Measurements from ENCODE around the gene KCNJ12. TPM values are rescaled to one million over a fixed set of nuclear protein-coding genes. Genes with fewer than 3 reads are reported as not detected.
"Not testable (repeated sequence)": the region's sequence is repeated elsewhere in the genome, so short reads cannot be mapped to it uniquely, and the experiment has no call there.

The KCNJ12 gene
- polyA plus RNA-seq, 6 donors from 2014 or later: not detected

DNA sequence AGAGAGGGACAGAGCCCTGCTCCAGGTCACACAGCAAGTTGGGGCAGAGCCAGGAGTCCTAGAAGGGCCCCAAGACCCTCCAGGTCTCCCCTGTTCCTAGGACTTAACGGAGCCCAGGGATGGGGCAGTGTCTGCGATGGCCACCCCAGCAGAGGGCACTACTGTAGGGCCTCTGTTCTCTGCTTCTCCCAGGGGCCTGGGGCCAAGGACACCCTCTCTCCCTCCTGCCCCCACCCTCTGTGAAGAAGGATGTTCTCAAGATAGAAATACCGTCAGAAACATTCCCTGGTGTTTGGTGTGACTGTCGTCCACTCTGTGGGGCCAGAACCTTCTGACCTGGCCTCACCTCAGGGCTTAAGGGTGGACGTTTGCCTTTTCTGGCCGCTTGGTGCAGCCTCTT, 28.4 kb downstream of the KCNJ12 start:
- not testable (repeated sequence) for DNase-seq; ATAC-seq (ENCODE audit: low read depth in 2 of 2); H3K27ac Mint-ChIP-seq; H3K4me1 Mint-ChIP-seq; H3K27me3 Mint-ChIP-seq; H3K4me3 Mint-ChIP-seq; H3K9me3 Mint-ChIP-seq; H3K36me3 Mint-ChIP-seq

GRCh38 chr17:21404956-21405731, 29.0 kb downstream of the KCNJ12 start:
- H3K27me3 Mint-ChIP-seq; H3K4me1 Mint-ChIP-seq; ATAC-seq (ENCODE audit: low read depth in 2 of 2); H3K36me3 Mint-ChIP-seq; DNase-seq; H3K27ac Mint-ChIP-seq; H3K9me3 Mint-ChIP-seq; H3K4me3 Mint-ChIP-seq: not testable (repeated sequence)

DNA sequence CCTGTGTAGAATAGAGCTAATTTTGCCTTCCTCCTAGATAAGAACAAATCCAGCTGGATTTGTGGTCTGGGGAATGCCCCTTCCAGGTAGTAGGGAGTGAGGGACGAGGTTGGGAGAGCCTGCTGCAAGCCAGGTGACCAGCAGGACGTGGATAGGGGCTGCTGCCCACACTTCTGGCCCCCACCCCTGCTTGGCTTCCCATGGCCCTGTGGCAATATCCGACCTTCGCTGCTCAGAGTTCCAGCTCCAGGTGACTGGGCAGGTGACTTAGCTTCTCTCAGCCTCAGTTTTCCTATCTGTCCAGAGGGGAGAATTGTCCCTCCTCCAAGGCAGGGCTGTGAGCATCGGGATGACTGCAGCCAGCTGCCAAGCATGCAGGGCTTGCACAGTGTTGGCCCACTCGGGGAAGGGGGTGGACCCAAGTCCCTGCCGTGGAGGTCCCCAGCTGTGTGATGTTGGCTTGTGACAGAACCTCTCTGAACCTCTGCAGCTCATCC, 29.8 kb downstream of the KCNJ12 start:
- H3K27me3 Mint-ChIP-seq; ATAC-seq (ENCODE audit: low read depth in 2 of 2); H3K9me3 Mint-ChIP-seq; H3K4me3 Mint-ChIP-seq; DNase-seq; H3K4me1 Mint-ChIP-seq; H3K36me3 Mint-ChIP-seq; H3K27ac Mint-ChIP-seq: not testable (repeated sequence)

- H3K27ac Mint-ChIP-seq: not testable (repeated sequence)
These were observed 30.7 kb downstream of the KCNJ12 start for GRCh38 chr17:21406616-21407404.

DNA sequence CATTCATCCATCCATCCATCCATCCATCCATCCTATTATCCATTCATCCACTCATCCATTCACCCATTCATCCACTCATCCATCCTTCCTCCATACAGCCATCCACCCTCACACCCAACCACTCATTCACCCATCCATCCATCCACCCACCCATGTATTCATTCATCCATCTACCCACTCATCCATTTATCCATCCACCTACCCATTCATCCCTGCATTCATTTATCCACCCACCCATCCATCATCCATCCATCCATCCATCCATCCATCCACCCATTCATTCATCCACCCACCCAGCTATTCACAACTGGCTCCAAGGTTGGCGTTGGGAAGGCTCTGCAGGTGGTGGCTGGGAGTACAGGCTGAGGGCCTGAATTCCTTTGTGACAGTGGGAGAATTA, 31.6 kb downstream of the KCNJ12 start:
- not testable (repeated sequence) for ATAC-seq (ENCODE audit: low read depth in 2 of 2)

More at GRCh38 chr17:21406616-21407404, 30.7 kb downstream of the KCNJ12 start:
- not testable (repeated sequence) for H3K36me3 Mint-ChIP-seq; H3K27me3 Mint-ChIP-seq; ATAC-seq (ENCODE audit: low read depth in 2 of 2); H3K4me1 Mint-ChIP-seq; H3K9me3 Mint-ChIP-seq; DNase-seq; H3K4me3 Mint-ChIP-seq

GRCh38 chr17:21408224-21408623, 32.1 kb downstream of the KCNJ12 start:
- H3K27ac Mint-ChIP-seq; H3K4me1 Mint-ChIP-seq; H3K27me3 Mint-ChIP-seq; ATAC-seq (ENCODE audit: low read depth in 2 of 2); DNase-seq; H3K9me3 Mint-ChIP-seq; H3K36me3 Mint-ChIP-seq; H3K4me3 Mint-ChIP-seq: not testable (repeated sequence)

More for the DNA sequence above, 31.6 kb downstream of the KCNJ12 start:
- H3K27ac Mint-ChIP-seq, H3K4me3 Mint-ChIP-seq, H3K27me3 Mint-ChIP-seq, H3K9me3 Mint-ChIP-seq, H3K4me1 Mint-ChIP-seq, H3K36me3 Mint-ChIP-seq, DNase-seq: not testable (repeated sequence)

- H3K36me3 Mint-ChIP-seq; H3K9me3 Mint-ChIP-seq; H3K4me3 Mint-ChIP-seq; H3K4me1 Mint-ChIP-seq; DNase-seq; H3K27me3 Mint-ChIP-seq; ATAC-seq (ENCODE audit: low read depth in 2 of 2): not testable (repeated sequence)
- peak overlapping the region in 1 of 6 donors; percentile 80 for H3K27ac Mint-ChIP-seq
These were observed 32.7 kb downstream of the KCNJ12 start for GRCh38 chr17:21408766-21409300.

DNA sequence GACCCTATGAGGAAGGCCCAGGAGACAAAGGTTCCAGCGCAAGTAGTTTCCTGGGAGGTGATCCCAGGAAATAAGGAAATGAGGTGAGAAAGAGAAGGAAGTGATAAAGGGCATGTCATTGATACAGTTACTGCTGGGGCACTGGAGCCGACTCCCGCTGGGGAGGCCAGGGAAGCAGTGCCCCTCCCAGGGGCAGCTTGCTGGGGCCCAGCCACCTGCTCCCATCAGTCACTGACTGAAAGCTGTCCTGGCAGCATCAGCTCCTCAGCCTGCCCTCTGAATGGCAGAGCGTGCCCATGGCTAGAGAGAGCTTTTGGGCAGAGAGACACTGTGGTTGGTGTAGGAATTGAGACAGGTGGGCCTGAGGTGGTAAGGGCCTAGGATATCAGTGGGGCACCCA, 33.2 kb downstream of the KCNJ12 start:
- H3K4me1 Mint-ChIP-seq; H3K36me3 Mint-ChIP-seq; ATAC-seq (ENCODE audit: low read depth in 2 of 2); H3K27me3 Mint-ChIP-seq; DNase-seq; H3K9me3 Mint-ChIP-seq; H3K4me3 Mint-ChIP-seq: not testable (repeated sequence)
- H3K27ac Mint-ChIP-seq: peak overlapping the region in 1 of 6 donors; percentile 80

GRCh38 chr17:21409971-21410370, 33.8 kb downstream of the KCNJ12 start:
- H3K4me3 Mint-ChIP-seq; H3K4me1 Mint-ChIP-seq; H3K36me3 Mint-ChIP-seq; H3K9me3 Mint-ChIP-seq; H3K27me3 Mint-ChIP-seq; DNase-seq; H3K27ac Mint-ChIP-seq; ATAC-seq (ENCODE audit: low read depth in 2 of 2): not testable (repeated sequence)

DNA sequence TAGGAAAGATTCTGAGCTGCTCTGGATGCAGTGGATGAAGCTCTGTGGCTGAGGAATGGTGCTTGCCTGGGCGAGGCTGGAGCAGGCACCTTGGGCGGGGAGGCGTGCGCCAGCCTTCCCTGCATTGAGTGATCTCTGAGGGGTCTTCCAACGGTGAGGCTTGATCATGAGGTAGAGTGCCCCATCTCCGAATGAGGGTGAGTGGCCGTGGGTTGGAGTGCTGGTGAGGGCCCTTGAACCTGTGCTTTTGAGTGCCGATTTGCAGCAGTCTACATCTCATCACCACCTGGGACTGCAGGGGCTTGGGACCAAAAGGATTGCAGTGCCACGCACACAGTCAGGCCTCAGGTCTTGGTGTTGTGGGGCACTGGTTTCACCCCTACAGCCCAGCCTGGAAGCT, 34.2 kb downstream of the KCNJ12 start:
- not testable (repeated sequence) for H3K9me3 Mint-ChIP-seq; H3K36me3 Mint-ChIP-seq; DNase-seq; H3K27ac Mint-ChIP-seq; H3K27me3 Mint-ChIP-seq; H3K4me3 Mint-ChIP-seq; H3K4me1 Mint-ChIP-seq; ATAC-seq (ENCODE audit: low read depth in 2 of 2)

DNA sequence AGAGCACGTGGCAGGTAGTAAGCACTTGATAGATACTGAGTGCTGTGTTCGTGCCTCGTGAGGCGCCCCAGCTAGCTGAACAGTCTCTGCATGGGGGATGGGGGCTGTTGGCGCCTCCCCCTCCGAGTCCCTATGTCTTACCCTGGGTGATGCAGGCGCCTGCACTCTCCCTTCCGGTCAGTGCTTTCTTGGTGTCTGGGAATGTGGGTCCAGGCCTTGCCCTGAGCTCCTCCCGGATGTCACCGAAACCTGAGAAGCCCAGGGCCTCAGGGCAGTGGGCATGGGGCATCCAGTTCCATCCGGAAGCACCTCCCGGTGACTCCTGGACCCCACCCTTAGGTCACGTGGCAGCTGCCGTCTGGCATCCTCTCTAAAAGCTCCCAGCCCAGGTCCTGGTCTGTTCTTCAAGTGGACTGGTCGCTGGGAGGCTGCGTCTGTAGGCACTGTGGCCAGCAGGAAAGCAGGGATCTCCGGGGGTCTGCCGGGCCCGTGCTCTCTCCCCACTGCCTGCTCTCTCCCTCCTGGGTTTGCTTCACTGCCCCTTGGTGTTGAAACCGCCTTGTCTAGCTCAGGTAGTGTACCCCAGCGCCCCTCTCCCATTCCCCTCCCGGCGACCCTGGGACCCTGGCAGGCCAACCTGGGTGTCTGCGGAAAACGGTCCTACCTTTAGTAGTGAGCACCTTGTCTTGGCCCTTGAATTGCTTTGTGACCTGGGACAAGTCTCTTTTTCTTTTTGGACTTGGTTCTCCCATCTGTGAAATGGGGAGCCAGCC, 34.9 kb downstream of the KCNJ12 start:
- H3K36me3 Mint-ChIP-seq; ATAC-seq (ENCODE audit: low read depth in 2 of 2): not testable (repeated sequence)

GRCh38 chr17:21411679-21412205, 35.6 kb downstream of the KCNJ12 start:
- not testable (repeated sequence) for ATAC-seq (ENCODE audit: low read depth in 2 of 2); H3K4me1 Mint-ChIP-seq; H3K36me3 Mint-ChIP-seq; H3K4me3 Mint-ChIP-seq; H3K27me3 Mint-ChIP-seq; DNase-seq; H3K9me3 Mint-ChIP-seq; H3K27ac Mint-ChIP-seq

More for the DNA sequence above, 34.9 kb downstream of the KCNJ12 start:
- not testable (repeated sequence) for DNase-seq, H3K27me3 Mint-ChIP-seq, H3K27ac Mint-ChIP-seq, H3K9me3 Mint-ChIP-seq, H3K4me1 Mint-ChIP-seq, H3K4me3 Mint-ChIP-seq

DNA sequence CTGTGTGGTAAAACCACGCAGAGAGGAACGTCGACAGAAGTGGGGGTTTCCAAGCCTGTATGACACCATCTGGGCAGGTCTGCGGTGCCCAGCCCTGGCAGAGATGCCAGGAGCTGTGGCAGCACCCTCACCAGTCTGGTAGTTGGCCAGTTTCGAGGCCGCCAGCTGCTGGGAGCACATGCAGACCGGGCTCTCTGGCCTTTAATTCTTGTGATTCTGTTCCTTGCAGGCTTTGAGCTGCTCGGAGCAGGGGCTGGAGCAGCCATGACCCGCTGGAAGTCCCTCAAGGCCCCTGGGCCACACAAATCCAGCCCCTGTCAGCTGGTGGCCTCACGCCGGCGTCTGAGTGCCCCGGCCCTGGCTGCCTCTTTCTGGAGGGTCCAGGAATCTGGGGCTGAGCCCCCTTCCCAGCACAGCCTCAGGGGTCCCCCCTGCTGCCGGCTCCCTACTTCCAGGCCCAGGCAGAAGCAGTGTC, 36.1 kb downstream of the KCNJ12 start:
- H3K4me3 Mint-ChIP-seq, H3K27me3 Mint-ChIP-seq, H3K9me3 Mint-ChIP-seq, DNase-seq, H3K4me1 Mint-ChIP-seq, H3K36me3 Mint-ChIP-seq, H3K27ac Mint-ChIP-seq: not testable (repeated sequence)
- ATAC-seq (ENCODE audit: low read depth in 2 of 2): peak in 1 of 2 donors; percentile 21
